Skeletal muscle satellite cell (primary cell): ENCODE results near the gene EEFSEC.

Source experiments
- H3K27me3 ChIP-seq: 2 replicates; pipeline ENCODE4 v1.7.0; 2013; ENCODE audit warnings: low read length; ENCODE audit not compliant: control insufficient read depth, insufficient read depth
- H3K36me3 ChIP-seq: 2 replicates; pipeline ENCODE4 v1.7.0; 2013; ENCODE audit warnings: mild to moderate bottlenecking, control low read depth, low read length; ENCODE audit not compliant: insufficient read depth
- H3K4me1 ChIP-seq: 2 replicates; pipeline ENCODE4 v1.7.0; 2013; ENCODE audit warnings: low read length; ENCODE audit not compliant: control insufficient read depth, insufficient read depth
- H3K4me2 ChIP-seq: 2 replicates; pipeline ENCODE4 v1.7.0; 2013; ENCODE audit warnings: mild to moderate bottlenecking, low read length
- H3K4me3 ChIP-seq: 2 replicates; pipeline ENCODE4 v1.7.0; 2013; ENCODE audit warnings: low read length
- H3K9ac ChIP-seq: 2 replicates; pipeline ENCODE4 v1.7.0; 2013; ENCODE audit warnings: mild to moderate bottlenecking, low read depth, low read length, moderate library complexity
- H3K9me3 ChIP-seq: replicated peaks from 2 replicates; pipeline ENCODE4 v1.7.0; 2013; ENCODE audit warnings: mild to moderate bottlenecking, control low read depth, low read length

The EEFSEC gene

GRCh38 chr3:128270559-128271492 is 117.5 kb downstream of the EEFSEC start:
- peaks cover 14% of the 10 kb centered on the region for H3K4me1 ChIP-seq
- H3K4me3 ChIP-seq: no peak overlapping the region
- H3K4me2 ChIP-seq: no peak overlapping the region
- no peaks in the 10 kb centered on the region for H3K36me3 ChIP-seq
- H3K9ac ChIP-seq: no peak overlapping the region
- H3K27me3 ChIP-seq: no peaks in the 10 kb centered on the region
- H3K9me3 ChIP-seq: no peaks in the 10 kb centered on the region

DNA sequence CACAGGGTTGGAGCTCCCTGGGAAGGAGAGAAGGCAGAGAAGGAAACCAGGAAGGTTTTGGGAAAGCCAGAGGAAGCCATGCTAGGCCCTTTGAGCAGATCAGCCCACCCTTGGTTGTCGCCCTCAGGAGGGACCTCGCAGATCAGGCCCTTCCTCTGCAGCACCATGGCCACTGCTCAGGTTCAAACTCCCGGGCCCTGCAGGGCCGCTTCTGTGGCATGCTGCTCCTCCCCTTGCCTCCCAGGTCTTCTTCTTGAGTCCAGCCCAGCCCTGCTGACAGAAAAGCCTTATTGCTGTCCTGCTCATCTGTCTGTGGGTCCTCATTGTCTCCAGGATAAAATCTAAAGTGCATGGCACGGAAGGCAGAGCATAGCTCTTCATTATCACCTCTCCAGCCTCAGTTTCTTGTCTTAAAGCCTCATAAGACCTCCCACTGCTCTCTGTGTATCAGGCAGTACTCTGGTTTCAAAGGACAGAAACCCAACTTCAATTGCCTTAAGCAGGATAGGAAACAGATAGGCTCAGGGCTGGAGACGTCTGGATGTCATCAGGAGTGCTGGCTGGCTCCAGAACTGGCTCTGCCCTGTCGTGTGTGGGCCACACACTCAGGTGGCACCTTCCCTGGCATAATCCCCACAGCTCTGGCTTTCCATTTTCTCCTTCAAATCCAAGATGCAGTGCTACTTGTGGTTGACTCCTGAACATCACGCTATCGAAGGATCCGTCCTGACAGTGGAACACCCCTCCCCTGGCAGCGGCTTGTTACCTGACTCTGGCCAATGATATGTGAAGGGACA is 118.5 kb downstream of the EEFSEC start:
- peaks cover 14% of the 10 kb centered on the region for H3K4me1 ChIP-seq
- H3K9ac ChIP-seq: no peak overlapping the region
- no peaks in the 10 kb centered on the region for H3K36me3 ChIP-seq
- no peaks in the 10 kb centered on the region for H3K9me3 ChIP-seq
- H3K27me3 ChIP-seq: no peaks in the 10 kb centered on the region
- H3K4me3 ChIP-seq: no peak overlapping the region
- H3K4me2 ChIP-seq: no peak overlapping the region

DNA sequence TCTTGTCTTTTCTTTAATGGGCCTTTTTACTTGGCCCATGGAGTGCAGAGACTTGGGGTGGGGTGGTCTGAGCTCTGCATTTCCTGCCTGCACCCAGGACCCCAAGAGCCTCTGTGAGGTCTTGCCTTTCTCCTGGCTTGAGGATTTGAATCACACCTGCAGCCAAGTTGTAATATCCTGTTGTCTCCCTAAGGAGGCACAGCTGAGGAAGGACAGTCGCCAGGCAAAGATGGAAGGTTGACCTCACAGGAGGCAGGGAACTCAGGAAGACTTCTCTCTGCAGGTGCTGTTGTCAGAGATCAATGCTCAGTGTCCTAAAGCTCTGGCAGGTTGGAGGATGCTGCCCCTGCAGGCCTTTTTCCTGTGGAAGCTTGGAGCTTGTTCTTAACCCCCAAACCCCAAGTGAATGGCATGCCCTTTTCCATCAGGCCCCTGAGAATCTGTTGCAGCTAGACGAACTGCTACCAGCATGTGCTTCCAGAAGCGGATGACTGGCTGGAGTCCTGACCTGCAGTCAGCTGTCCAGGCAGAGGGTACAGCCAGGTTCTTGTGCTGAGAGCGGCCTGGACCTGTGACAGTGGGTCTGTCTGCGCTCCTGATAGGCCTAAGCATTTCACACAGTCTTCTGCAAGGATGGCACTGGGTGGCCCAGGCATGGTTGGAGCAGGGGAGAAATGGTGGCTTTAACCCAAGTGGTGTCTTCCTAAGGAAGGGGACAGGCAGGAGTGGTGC is 120.0 kb downstream of the EEFSEC start:
- Histone ChIP-seq H3K27me3 (no peaks in the 10 kb centered on the region), H3K4me1 (peaks cover 16% of the 10 kb centered on the region), H3K9me3 (no peaks in the 10 kb centered on the region), H3K4me3 (no peak overlapping the region), H3K4me2 (no peak overlapping the region), H3K36me3 (no peaks in the 10 kb centered on the region), H3K9ac (no peak overlapping the region)

DNA sequence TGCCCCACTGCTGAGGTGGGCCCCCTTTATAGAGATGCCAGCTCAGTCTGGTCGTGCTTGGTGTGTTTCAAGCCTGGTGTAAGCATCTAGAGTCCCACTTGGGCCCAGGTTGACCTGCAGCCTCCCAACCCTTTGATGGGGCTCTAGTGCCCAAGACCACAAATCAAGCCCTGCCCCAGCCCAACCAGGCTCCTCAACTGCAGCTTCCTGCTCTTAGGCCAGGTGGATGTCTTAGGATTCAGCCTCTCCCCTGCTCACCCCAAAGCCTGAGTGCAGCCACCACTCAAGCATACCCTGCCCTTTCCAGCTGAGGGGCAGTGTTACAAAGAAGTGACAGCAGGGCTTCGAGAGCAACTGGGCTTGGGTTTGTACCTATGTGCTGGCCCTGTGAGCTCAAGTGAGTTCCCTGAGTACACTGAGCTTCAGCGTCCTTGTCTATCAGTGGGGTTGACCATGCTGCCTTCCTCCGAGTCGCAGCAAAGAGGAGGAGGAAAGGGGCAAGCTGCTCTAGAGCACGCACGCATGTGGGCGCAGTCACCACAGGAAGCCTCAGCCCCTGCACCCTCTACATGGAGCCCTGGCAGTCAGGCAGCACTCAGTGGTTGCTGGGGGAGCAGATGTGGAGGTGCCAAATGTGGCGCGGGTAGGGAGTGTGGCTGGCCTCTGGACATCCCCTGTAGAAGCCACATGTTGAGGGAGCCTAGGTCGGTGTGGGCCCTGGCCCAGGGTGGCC is 120.7 kb downstream of the EEFSEC start:
- Histone ChIP-seq H3K27me3 (no peaks in the 10 kb centered on the region), H3K36me3 (no peaks in the 10 kb centered on the region), H3K4me1 (peaks cover 24% of the 10 kb centered on the region), H3K9ac (no peak overlapping the region), H3K4me3 (no peak overlapping the region), H3K4me2 (no peak overlapping the region), H3K9me3 (no peaks in the 10 kb centered on the region)

DNA sequence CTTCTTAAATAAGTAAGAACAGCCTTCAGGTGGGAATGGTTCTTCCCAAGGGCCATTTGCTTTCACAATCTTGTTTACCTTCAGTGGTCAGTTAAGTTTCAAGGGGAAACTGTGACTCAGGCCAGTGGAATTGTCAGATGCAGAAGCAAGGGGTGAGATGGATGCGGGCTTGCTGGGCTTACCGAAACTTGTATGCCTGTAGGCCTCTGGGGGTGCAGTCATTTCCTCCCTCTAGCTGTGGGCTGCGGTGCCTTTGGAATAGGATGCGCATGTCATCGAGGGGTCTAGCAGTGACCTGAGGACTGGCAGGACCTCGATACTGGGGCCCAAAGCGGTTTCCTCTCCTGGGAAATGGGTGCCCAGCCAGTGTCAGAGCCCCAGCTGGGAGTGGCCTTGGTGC is 121.6 kb downstream of the EEFSEC start:
- no peaks in the 10 kb centered on the region for H3K9me3 ChIP-seq
- H3K4me2 ChIP-seq: no peak overlapping the region
- H3K4me1 ChIP-seq: peaks cover 29% of the 10 kb centered on the region
- H3K27me3 ChIP-seq: no peaks in the 10 kb centered on the region
- no peak overlapping the region for H3K9ac ChIP-seq
- no peaks in the 10 kb centered on the region for H3K36me3 ChIP-seq
- no peak overlapping the region for H3K4me3 ChIP-seq

- Histone ChIP-seq H3K9me3 (no peaks in the 10 kb centered on the region), H3K4me2 (no peak overlapping the region), H3K9ac (no peak overlapping the region), H3K4me3 (no peak overlapping the region), H3K36me3 (no peaks in the 10 kb centered on the region), H3K4me1 (peaks cover 29% of the 10 kb centered on the region), H3K27me3 (no peaks in the 10 kb centered on the region)
Observed at GRCh38 chr3:128275316-128276145, 122.2 kb downstream of the EEFSEC start.

- Histone ChIP-seq H3K4me2 (no peak overlapping the region), H3K9ac (no peak overlapping the region), H3K27me3 (no peaks in the 10 kb centered on the region), H3K4me3 (no peak overlapping the region), H3K36me3 (no peaks in the 10 kb centered on the region), H3K4me1 (peaks cover 29% of the 10 kb centered on the region), H3K9me3 (no peaks in the 10 kb centered on the region)
Observed at GRCh38 chr3:128276146-128276435, 122.8 kb downstream of the EEFSEC start.

GRCh38 chr3:128276577-128277183 is 123.4 kb downstream of the EEFSEC start:
- no peaks in the 10 kb centered on the region for H3K36me3 ChIP-seq
- no peak overlapping the region for H3K4me2 ChIP-seq
- H3K27me3 ChIP-seq: no peaks in the 10 kb centered on the region
- H3K4me1 ChIP-seq: peaks cover 29% of the 10 kb centered on the region
- H3K9me3 ChIP-seq: no peaks in the 10 kb centered on the region
- H3K4me3 ChIP-seq: no peak overlapping the region
- no peak overlapping the region for H3K9ac ChIP-seq

GRCh38 chr3:128277378-128278069 is 124.2 kb downstream of the EEFSEC start:
- no peaks in the 10 kb centered on the region for H3K9me3 ChIP-seq
- H3K4me2 ChIP-seq: no peak overlapping the region
- no peaks in the 10 kb centered on the region for H3K27me3 ChIP-seq
- no peak overlapping the region for H3K9ac ChIP-seq
- peaks cover 32% of the 10 kb centered on the region for H3K4me1 ChIP-seq
- no peaks in the 10 kb centered on the region for H3K36me3 ChIP-seq
- no peak overlapping the region for H3K4me3 ChIP-seq

GRCh38 chr3:128278130-128278529 is 124.8 kb downstream of the EEFSEC start:
- Histone ChIP-seq H3K36me3 (no peaks in the 10 kb centered on the region), H3K4me1 (peaks cover 37% of the 10 kb centered on the region), H3K27me3 (no peaks in the 10 kb centered on the region), H3K4me3 (no peak overlapping the region), H3K9ac (no peak overlapping the region), H3K4me2 (no peak overlapping the region), H3K9me3 (no peaks in the 10 kb centered on the region)
